ENCODE data around the gene MPC1L. TPM values are rescaled to one million over a fixed set of nuclear protein-coding genes. Genes with fewer than 3 reads are reported as not detected.
A peak's percentile ranks its signal among the peaks of the same experiment; 100 is the strongest.
"Not testable (repeated sequence)": the region's sequence is repeated elsewhere in the genome, so short reads cannot be mapped to it uniquely, and the experiment has no call there.

MPC1L gene
- not detected for total RNA-seq
- not detected for total RNA-seq (2013)
- 0 to 0.06 (median 0) reads per million in 29 experiments for total RNA-seq

DNA sequence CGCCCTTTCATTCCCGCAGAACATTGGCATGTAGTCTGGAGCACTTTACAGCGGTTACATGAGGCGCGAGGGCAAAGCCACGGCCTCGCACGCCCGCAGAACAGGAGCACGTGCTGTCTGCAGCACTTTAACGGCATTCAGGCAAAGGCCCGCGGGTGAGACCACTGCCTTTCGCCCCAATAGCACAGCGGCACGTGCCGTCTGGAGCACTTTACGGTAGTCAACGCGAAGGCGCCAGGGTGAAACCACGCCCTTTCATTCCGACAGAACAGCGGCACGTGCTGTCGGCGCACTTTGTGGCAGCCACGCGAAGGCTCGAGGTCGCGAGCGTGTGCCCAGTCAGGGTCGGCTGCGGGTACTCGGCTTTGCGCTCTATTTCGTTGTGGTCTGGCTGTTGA lies at the start of gene MPC1L:
Gene MPC1L (plus strand): TSS at position 290 of the 398 bp plus-strand sequence. CDS start 138 bp downstream, outside the sequence.
- no peak within 1 kb of the TSS for H3K4me3 ChIP-seq (ENCODE audit: control insufficient read depth in 1 of 2, extremely low read depth in 1 of 2, low read length in 1 of 2)
- peaks cover 7 to 8% of the 10 kb centered on the region in 2 donors for H3K36me3 ChIP-seq (ENCODE audit: control insufficient read depth in 2 of 2, extremely low read depth in 1 of 2, insufficient read depth in 1 of 2, low read length in 1 of 2)
- CTCF ChIA-PET: no interaction called here
- no peaks in the 10 kb centered on the region for H3K27me3 ChIP-seq (replicated peaks in 1 of 2; ENCODE audit: control insufficient read depth in 2 of 2, extremely low read depth in 1 of 2, insufficient read depth in 2 of 2, low read length in 1 of 2)
- H3K4me1 ChIP-seq (ENCODE audit: control insufficient read depth in 1 of 2, extremely low read depth in 1 of 2, insufficient read depth in 2 of 2, low read length in 2 of 2): no peaks in the 10 kb centered on the region
- H3K9me3 ChIP-seq: no peaks in the 10 kb centered on the region
- DNase-seq: no peak
- Mint-ChIP-seq H3K9me3 (no peaks in the 10 kb centered on the region), H3K4me1 (no peaks in the 10 kb centered on the region), H3K27ac (no peak within 1 kb of the TSS), H3K36me3 (peaks cover 6% of the 10 kb centered on the region), H3K4me3 (no peak within 1 kb of the TSS), H3K27me3 (no peaks in the 10 kb centered on the region)
- POLR2A ChIA-PET: no interaction called here
- ATAC-seq (replicated peaks in 1 of 4): no peak
- H3K27ac ChIP-seq (ENCODE audit: low read length): no peak within 1 kb of the TSS
- 95% methylated on average over 38 of the region's 38 CpGs for WGBS (ENCODE audit: insufficient coverage)

DNA sequence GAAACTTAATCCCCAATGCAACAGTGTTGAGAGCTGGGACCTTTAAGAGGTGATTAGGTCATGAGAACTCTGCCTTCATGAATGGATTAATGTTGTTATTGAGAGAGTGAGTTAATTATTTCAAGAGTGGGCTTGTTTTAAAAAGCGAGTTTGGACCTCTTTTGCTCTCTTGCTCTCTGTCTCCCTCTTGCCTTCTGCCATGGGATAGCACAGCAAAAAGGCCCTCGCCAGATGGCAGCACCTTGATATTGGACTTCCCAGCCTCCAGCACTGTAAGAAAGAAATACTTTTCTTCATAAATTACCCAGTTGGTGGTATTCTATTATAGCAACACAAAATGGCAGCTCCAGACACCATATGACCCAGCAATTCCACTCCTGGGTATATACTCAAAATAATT lies 49.5 kb upstream of the MPC1L start:
- Histone ChIP-seq H3K36me3 (ENCODE audit: control insufficient read depth in 2 of 2, extremely low read depth in 1 of 2, insufficient read depth in 1 of 2, low read length in 1 of 2) (no peaks in the 10 kb centered on the region), H3K4me3 (ENCODE audit: control insufficient read depth in 1 of 2, extremely low read depth in 1 of 2, low read length in 1 of 2) (no peak overlapping the region), H3K4me1 (ENCODE audit: control insufficient read depth in 1 of 2, extremely low read depth in 1 of 2, insufficient read depth in 2 of 2, low read length in 2 of 2) (peaks cover 0 to 9% of the 10 kb centered on the region in 2 experiments), H3K27ac (ENCODE audit: low read length) (no peak overlapping the region), H3K27me3 (replicated peaks in 1 of 2; ENCODE audit: control insufficient read depth in 2 of 2, extremely low read depth in 1 of 2, insufficient read depth in 2 of 2, low read length in 1 of 2) (no peaks in the 10 kb centered on the region), H3K9me3 (no peaks in the 10 kb centered on the region)
- peaks cover 9 to 19% (median 13%) of the 10 kb centered on the region in 3 donors for H3K4me1 Mint-ChIP-seq
- peak in 1 of 4 experiments; percentile 60 for ATAC-seq (replicated peaks in 1 of 4)
- H3K9me3 Mint-ChIP-seq: no peaks in the 10 kb centered on the region
- no peak overlapping the region for H3K27ac Mint-ChIP-seq
- POLR2A ChIA-PET: interaction anchor here in 1 of 2 donors (0.6 kb wide), 1 partner anchor 447 kb away, joined by 3 read pairs; no protein-coding TSS in a partner anchor
- WGBS (ENCODE audit: insufficient coverage): no CpG with 5 or more reads among the region's 2 CpGs
- CTCF ChIA-PET: interaction anchor here in 1 of 2 donors (0.5 to 0.7 kb wide), 3 partner anchors 63 to 192 kb away, joined by 3 to 6 read pairs (median 4); no protein-coding TSS in a partner anchor
- peaks cover 0 to 27% of the 10 kb centered on the region in 2 donors for H3K27me3 Mint-ChIP-seq
- H3K36me3 Mint-ChIP-seq: no peaks in the 10 kb centered on the region
- DNase-seq: peak in 15 of 35 experiments; percentile 1 to 54 (median 12)
- no peak overlapping the region for H3K4me3 Mint-ChIP-seq

DNA sequence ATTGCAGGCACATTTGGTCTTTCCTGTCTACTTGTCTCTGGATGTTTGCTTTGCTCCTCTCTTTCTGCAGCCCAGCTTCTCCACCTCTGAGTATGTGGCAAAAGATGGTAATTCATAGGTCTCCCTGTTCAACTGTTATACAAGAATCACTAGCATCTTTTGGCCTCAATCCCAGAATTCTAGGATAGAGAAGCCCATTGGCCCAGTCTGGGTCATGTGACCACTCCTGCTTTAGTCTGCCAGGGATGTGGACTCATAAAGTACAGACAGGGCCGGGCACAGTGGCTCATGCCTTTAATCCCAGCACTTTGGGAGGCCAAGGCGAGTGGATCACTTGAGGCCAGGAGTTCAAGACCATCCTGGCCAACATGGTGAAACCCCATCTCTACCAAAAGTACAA lies 47.8 kb upstream of the MPC1L start:
- POLR2A ChIA-PET; H3K4me1 ChIP-seq (ENCODE audit: control insufficient read depth in 1 of 2, extremely low read depth in 1 of 2, insufficient read depth in 2 of 2, low read length in 2 of 2); H3K9me3 ChIP-seq; H3K27ac Mint-ChIP-seq; H3K4me3 ChIP-seq (ENCODE audit: control insufficient read depth in 1 of 2, extremely low read depth in 1 of 2, low read length in 1 of 2); DNase-seq; CTCF ChIA-PET; H3K27ac ChIP-seq (ENCODE audit: low read length); ATAC-seq (replicated peaks in 1 of 4); H3K27me3 ChIP-seq (replicated peaks in 1 of 2; ENCODE audit: control insufficient read depth in 2 of 2, extremely low read depth in 1 of 2, insufficient read depth in 2 of 2, low read length in 1 of 2); H3K4me3 Mint-ChIP-seq; H3K9me3 Mint-ChIP-seq; H3K36me3 ChIP-seq (ENCODE audit: control insufficient read depth in 2 of 2, extremely low read depth in 1 of 2, insufficient read depth in 1 of 2, low read length in 1 of 2); H3K36me3 Mint-ChIP-seq: not testable (repeated sequence)
- WGBS (ENCODE audit: insufficient coverage): no CpG with 5 or more reads among the region's 2 CpGs
- peaks cover 6 to 17% (median 8%) of the 10 kb centered on the region in 3 donors for H3K4me1 Mint-ChIP-seq
- peaks cover 0 to 22% of the 10 kb centered on the region in 2 donors for H3K27me3 Mint-ChIP-seq

DNA sequence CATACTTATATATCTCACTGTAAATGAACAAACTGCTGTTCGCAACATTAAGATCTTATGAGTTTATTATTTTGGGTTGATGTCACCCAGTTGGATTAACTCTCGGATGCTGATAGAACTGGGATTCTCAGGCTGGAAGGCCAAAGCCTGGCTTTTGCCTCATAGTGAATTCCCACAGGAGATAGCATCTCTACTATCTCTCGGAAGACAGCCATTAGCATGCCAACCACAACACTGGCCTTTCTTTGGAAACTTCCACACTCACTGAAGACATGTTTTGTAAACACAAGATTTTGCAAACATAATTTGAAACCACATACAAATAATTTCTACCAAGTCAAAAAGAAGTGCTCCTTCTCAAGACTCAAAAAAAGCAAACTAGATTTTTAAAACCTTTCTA lies 46.9 kb upstream of the MPC1L start:
- no peaks in the 10 kb centered on the region for H3K36me3 ChIP-seq (ENCODE audit: control insufficient read depth in 2 of 2, extremely low read depth in 1 of 2, insufficient read depth in 1 of 2, low read length in 1 of 2)
- H3K27ac ChIP-seq (ENCODE audit: low read length): no peak overlapping the region
- Mint-ChIP-seq H3K9me3 (no peaks in the 10 kb centered on the region), H3K27ac (no peak overlapping the region), H3K4me3 (no peak overlapping the region), H3K4me1 (peaks cover 0 to 12% (median 0%) of the 10 kb centered on the region in 3 donors), H3K36me3 (no peaks in the 10 kb centered on the region), H3K27me3 (peaks cover 0 to 16% of the 10 kb centered on the region in 2 donors)
- H3K4me1 ChIP-seq (ENCODE audit: control insufficient read depth in 1 of 2, extremely low read depth in 1 of 2, insufficient read depth in 2 of 2, low read length in 2 of 2): no peaks in the 10 kb centered on the region
- no peaks in the 10 kb centered on the region for H3K9me3 ChIP-seq
- ChIA-PET CTCF (interaction anchor here in 1 of 2 donors (0.6 kb wide), 1 partner anchor 31 kb away, joined by 3 read pairs; no protein-coding TSS in a partner anchor), POLR2A (no interaction called here)
- WGBS (ENCODE audit: insufficient coverage): no CpG with 5 or more reads among the region's 3 CpGs
- no peak overlapping the region for H3K4me3 ChIP-seq (ENCODE audit: control insufficient read depth in 1 of 2, extremely low read depth in 1 of 2, low read length in 1 of 2)
- DNase-seq: no peak
- H3K27me3 ChIP-seq (replicated peaks in 1 of 2; ENCODE audit: control insufficient read depth in 2 of 2, extremely low read depth in 1 of 2, insufficient read depth in 2 of 2, low read length in 1 of 2): no peaks in the 10 kb centered on the region
- ATAC-seq (replicated peaks in 1 of 4): no peak

DNA sequence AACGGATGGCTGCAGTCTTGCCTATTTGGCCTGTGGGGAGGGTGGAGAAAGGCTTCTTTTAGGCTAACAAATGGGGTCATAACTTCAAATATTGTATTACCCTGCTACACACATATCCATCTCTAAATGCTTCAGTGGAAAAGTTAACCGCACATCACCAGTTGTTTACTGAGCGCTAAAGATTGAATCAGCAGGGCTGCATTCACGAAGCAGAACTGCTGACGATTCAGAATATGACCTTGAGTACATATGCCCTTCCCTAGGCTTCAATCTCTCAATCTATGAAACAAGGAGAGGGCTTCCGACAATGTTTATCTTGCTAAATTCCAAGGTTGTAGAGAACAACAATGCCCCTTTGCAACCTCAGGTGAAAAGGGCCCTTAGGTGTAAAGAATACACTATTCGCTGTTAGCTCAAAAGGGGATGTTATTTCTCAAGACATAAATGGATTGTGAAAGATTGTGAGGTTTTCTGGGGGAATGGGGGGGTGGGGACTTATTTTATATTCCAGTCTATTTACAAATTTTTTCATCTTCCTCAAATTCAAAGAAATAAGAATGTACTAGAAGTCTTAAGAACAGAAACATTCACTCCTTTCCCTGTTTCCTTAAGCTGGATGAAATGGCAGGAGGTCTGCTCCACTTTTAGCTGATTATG lies 45.1 kb upstream of the MPC1L start:
- Histone ChIP-seq H3K4me1 (ENCODE audit: control insufficient read depth in 1 of 2, extremely low read depth in 1 of 2, insufficient read depth in 2 of 2, low read length in 2 of 2) (peaks cover 2 to 9% of the 10 kb centered on the region in 2 experiments), H3K36me3 (ENCODE audit: control insufficient read depth in 2 of 2, extremely low read depth in 1 of 2, insufficient read depth in 1 of 2, low read length in 1 of 2) (no peaks in the 10 kb centered on the region), H3K9me3 (no peaks in the 10 kb centered on the region), H3K27me3 (replicated peaks in 1 of 2; ENCODE audit: control insufficient read depth in 2 of 2, extremely low read depth in 1 of 2, insufficient read depth in 2 of 2, low read length in 1 of 2) (no peaks in the 10 kb centered on the region), H3K4me3 (ENCODE audit: control insufficient read depth in 1 of 2, extremely low read depth in 1 of 2, low read length in 1 of 2) (no peak overlapping the region), H3K27ac (ENCODE audit: low read length) (no peak overlapping the region)
- ATAC-seq (replicated peaks in 1 of 4): no peak
- WGBS (ENCODE audit: insufficient coverage): no CpG with 5 or more reads among the region's 7 CpGs
- CTCF ChIA-PET: no interaction called here
- POLR2A ChIA-PET: no interaction called here
- H3K4me1 Mint-ChIP-seq: peaks cover 13 to 24% (median 16%) of the 10 kb centered on the region in 3 donors
- no peak overlapping the region for H3K27ac Mint-ChIP-seq
- H3K4me3 Mint-ChIP-seq: no peak overlapping the region
- DNase-seq: no peak
- peaks cover 0 to 24% of the 10 kb centered on the region in 2 donors for H3K27me3 Mint-ChIP-seq
- H3K9me3 Mint-ChIP-seq: no peaks in the 10 kb centered on the region
- H3K36me3 Mint-ChIP-seq: no peaks in the 10 kb centered on the region

DNA sequence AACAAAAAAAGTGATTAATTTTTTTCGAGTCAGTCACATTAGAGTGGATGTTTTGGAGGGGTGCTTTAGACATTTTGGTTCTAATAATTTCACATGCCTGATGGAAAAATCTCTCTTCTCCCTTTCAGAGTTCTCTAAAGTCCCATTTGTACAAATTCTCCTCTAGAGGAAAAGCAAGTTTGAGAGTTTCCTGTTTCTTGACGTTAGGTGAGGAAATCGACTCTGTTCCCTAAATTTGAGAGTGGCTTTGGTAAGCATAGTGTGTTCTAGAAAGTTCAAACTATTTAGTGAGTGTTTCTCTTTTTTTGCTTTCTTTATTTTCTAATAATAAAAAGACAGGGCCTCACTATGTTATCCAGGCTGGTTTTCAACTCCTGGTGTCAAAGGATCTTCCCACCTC lies 44.1 kb upstream of the MPC1L start:
- Histone ChIP-seq H3K36me3 (ENCODE audit: control insufficient read depth in 2 of 2, extremely low read depth in 1 of 2, insufficient read depth in 1 of 2, low read length in 1 of 2) (no peaks in the 10 kb centered on the region), H3K9me3 (no peaks in the 10 kb centered on the region), H3K27ac (ENCODE audit: low read length) (no peak overlapping the region), H3K27me3 (replicated peaks in 1 of 2; ENCODE audit: control insufficient read depth in 2 of 2, extremely low read depth in 1 of 2, insufficient read depth in 2 of 2, low read length in 1 of 2) (no peaks in the 10 kb centered on the region), H3K4me3 (ENCODE audit: control insufficient read depth in 1 of 2, extremely low read depth in 1 of 2, low read length in 1 of 2) (no peak overlapping the region), H3K4me1 (ENCODE audit: control insufficient read depth in 1 of 2, extremely low read depth in 1 of 2, insufficient read depth in 2 of 2, low read length in 2 of 2) (peaks cover 2 to 9% of the 10 kb centered on the region in 2 experiments)
- H3K36me3 Mint-ChIP-seq: no peaks in the 10 kb centered on the region
- no peak overlapping the region for H3K27ac Mint-ChIP-seq
- CTCF ChIA-PET: no interaction called here
- no peaks in the 10 kb centered on the region for H3K9me3 Mint-ChIP-seq
- peaks cover 0 to 30% of the 10 kb centered on the region in 2 donors for H3K27me3 Mint-ChIP-seq
- no peak for DNase-seq
- no CpG with 5 or more reads among the region's 3 CpGs for WGBS (ENCODE audit: insufficient coverage)
- H3K4me1 Mint-ChIP-seq: peaks cover 20 to 31% (median 23%) of the 10 kb centered on the region in 3 donors
- no peak overlapping the region for H3K4me3 Mint-ChIP-seq
- POLR2A ChIA-PET: no interaction called here
- ATAC-seq (replicated peaks in 1 of 4): no peak

Data from T-cell (primary cell).